Parathyroid adenoma (tissue), 2 donors: Measurements from ENCODE around the gene AMER2.

ENCODE experiments used
- H2AFZ ChIP-seq: fragments of 300-600 bp; sonication (generic); one replicate; pipeline ENCODE4 v1.7.0; 2017; ENCODE audit warnings: antibody characterized with exemption, mild to moderate bottlenecking
- H3K27ac ChIP-seq: fragments of 300-600 bp; sonication (generic); one replicate; pipeline ENCODE4 v1.7.0; 2017
- H3K27me3 ChIP-seq: fragments of 300-600 bp; sonication (generic); one replicate; pipeline ENCODE4 v1.7.0; 2017; ENCODE audit warnings: low read length; ENCODE audit not compliant: control insufficient read depth, insufficient read depth
- H3K36me3 ChIP-seq: fragments of 300-600 bp; sonication (generic); one replicate; pipeline ENCODE4 v1.7.0; 2017; ENCODE audit warnings: low read length; ENCODE audit not compliant: control insufficient read depth, insufficient read depth
- H3K4me1 ChIP-seq: fragments of 300-600 bp; sonication (generic); one replicate; pipeline ENCODE4 v1.7.0; 2017; ENCODE audit warnings: control low read depth
- H3K4me2 ChIP-seq: fragments of 300-600 bp; sonication (generic); one replicate; pipeline ENCODE4 v1.7.0; 2017; ENCODE audit warnings: low read length
- H3K4me3 ChIP-seq: fragments of 300-600 bp; sonication (generic); one replicate; pipeline ENCODE4 v1.7.0; 2017; ENCODE audit warnings: low read depth, low read length
- H3K79me2 ChIP-seq: fragments of 300-600 bp; sonication (generic); one replicate; pipeline ENCODE4 v1.7.0; 2017; ENCODE audit warnings: control low read depth
- H3K9ac ChIP-seq: fragments of 300-600 bp; sonication (generic); one replicate; pipeline ENCODE4 v1.7.0; 2017; ENCODE audit warnings: mild to moderate bottlenecking
- H3K9me3 ChIP-seq: fragments of 300-600 bp; sonication (generic); one replicate; pipeline ENCODE4 v1.7.0; 2017; ENCODE audit warnings: low read length; ENCODE audit not compliant: control insufficient read depth
- TF ChIP-seq, protein P1 (sequence below): fragments of 300-600 bp; sonication (generic); IDR thresholded peaks from one replicate; pipeline ENCODE4 v1.7.0; 2017; ENCODE audit warnings: antibody characterized with exemption, mild to moderate bottlenecking
- donor health status: primary hyperparathyroidism.

The AMER2 gene

DNA sequence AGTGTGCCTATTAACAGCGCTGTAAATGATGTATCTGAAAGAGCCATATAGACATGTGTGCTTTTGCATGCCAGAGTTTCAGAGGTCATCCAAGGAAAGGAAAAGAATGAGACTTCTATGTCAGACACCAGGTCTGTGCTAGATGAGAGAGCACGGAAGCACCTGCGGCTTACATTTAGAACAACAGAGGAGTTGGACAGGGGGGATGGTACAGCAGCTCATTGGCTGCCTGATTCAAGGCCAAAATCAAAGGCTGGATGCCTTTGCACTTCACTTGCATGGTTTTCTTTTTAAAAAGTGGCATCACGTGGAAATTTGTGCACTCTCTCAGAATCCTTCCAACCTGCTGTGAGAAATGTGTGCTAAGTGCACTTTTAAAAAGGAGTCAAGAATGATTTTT is 32.8 kb upstream of the AMER2 start:
- Histone ChIP-seq H3K9ac (no peak overlapping the region), H3K9me3 (no peaks in the 10 kb centered on the region), H2AFZ (no peak overlapping the region), H3K4me3 (no peak overlapping the region), H3K79me2 (no peaks in the 10 kb centered on the region), H3K4me1 (no peaks in the 10 kb centered on the region), H3K36me3 (no peaks in the 10 kb centered on the region), H3K27me3 (no peaks in the 10 kb centered on the region), H3K27ac (no peak overlapping the region), H3K4me2 (no peak overlapping the region)
- TF ChIP-seq, protein P1, sequence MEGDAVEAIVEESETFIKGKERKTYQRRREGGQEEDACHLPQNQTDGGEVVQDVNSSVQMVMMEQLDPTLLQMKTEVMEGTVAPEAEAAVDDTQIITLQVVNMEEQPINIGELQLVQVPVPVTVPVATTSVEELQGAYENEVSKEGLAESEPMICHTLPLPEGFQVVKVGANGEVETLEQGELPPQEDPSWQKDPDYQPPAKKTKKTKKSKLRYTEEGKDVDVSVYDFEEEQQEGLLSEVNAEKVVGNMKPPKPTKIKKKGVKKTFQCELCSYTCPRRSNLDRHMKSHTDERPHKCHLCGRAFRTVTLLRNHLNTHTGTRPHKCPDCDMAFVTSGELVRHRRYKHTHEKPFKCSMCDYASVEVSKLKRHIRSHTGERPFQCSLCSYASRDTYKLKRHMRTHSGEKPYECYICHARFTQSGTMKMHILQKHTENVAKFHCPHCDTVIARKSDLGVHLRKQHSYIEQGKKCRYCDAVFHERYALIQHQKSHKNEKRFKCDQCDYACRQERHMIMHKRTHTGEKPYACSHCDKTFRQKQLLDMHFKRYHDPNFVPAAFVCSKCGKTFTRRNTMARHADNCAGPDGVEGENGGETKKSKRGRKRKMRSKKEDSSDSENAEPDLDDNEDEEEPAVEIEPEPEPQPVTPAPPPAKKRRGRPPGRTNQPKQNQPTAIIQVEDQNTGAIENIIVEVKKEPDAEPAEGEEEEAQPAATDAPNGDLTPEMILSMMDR: no peak

DNA sequence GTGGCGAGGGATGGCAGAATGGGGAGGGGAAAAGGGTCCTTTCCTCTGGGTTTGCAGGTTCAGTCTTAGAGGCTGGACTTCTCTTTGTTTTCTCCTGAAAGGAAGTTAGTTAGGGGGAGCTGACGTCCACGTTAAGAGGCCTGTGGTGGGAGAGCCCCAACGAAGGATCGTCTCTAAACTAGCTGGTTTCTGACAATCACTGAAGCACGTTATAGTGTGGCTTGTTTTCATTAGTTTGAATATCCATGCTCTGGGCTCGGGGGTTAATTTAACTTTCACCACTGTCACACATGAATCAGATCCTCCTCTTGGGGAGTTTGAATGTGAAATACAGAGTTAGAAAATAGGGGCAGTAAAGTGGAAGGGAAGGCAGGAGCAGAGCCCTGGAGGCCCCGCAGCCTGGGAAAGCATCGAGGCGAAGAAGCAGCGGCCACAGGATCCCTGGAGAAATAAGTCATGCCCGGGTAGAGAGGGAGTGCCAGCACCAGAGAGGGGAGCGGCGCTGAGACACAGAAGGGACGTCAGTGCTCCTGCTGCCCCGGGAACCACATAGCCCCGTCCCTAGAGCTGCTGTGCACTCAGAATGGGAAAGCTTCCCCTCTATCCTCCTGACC is 31.1 kb upstream of the AMER2 start:
- Histone ChIP-seq H3K9me3 (no peaks in the 10 kb centered on the region), H3K9ac (no peak overlapping the region), H3K4me1 (no peaks in the 10 kb centered on the region), H3K27ac (no peak overlapping the region), H3K27me3 (no peaks in the 10 kb centered on the region), H3K36me3 (no peaks in the 10 kb centered on the region), H3K4me2 (no peak overlapping the region), H3K4me3 (no peak overlapping the region), H2AFZ (no peak overlapping the region), H3K79me2 (no peaks in the 10 kb centered on the region)
- TF ChIP-seq, protein P1: no peak

DNA sequence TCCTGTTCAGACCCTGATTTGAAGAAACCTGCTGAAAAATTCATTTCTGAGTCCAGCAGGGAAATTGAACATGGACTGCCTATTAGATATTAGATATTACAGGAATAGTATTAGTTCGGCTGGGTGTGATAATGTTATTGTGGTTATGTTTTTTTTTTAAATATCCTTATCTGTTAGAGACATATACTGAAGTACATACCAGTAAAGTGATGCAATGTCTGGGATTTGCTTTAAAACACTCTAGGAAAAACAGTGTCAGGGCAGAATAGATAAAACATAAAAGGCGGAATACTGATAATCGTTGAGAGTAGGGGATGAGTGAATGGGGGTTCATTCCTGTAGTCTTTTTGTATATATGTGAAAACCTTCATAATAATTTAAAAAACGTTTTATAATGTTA is 28.7 kb upstream of the AMER2 start:
- no peak overlapping the region for H2AFZ ChIP-seq
- no peaks in the 10 kb centered on the region for H3K9me3 ChIP-seq
- no peaks in the 10 kb centered on the region for H3K4me1 ChIP-seq
- no peaks in the 10 kb centered on the region for H3K27me3 ChIP-seq
- H3K4me2 ChIP-seq: no peak overlapping the region
- no peaks in the 10 kb centered on the region for H3K36me3 ChIP-seq
- H3K4me3 ChIP-seq: no peak overlapping the region
- no peaks in the 10 kb centered on the region for H3K79me2 ChIP-seq
- no peak overlapping the region for H3K27ac ChIP-seq
- no peak overlapping the region for H3K9ac ChIP-seq
- TF ChIP-seq, protein P1: no peak

DNA sequence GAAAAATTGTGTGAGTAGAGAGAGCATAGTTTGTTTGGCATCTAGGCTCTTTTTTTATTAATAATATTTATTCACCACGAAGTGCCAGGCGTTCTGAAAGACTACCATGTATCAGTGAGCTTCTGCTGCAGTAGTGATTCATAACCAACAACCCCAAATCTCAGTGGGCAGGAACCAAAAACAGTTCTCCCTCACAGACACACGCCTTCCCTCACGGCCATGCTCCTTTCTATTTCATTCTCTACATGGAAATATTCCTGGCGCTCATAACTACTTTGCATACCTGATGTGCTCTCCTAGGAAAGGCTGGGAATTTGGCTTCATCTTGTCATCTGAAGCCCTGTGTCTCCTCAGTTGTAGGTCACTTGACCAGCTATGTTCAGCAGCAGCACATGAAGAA is 26.6 kb upstream of the AMER2 start:
- H3K4me2 ChIP-seq: no peak overlapping the region
- H3K4me3 ChIP-seq: no peak overlapping the region
- no peak overlapping the region for H2AFZ ChIP-seq
- H3K27me3 ChIP-seq: no peaks in the 10 kb centered on the region
- no peak overlapping the region for H3K9ac ChIP-seq
- TF ChIP-seq, protein P1: no peak
- no peaks in the 10 kb centered on the region for H3K9me3 ChIP-seq
- no peaks in the 10 kb centered on the region for H3K36me3 ChIP-seq
- no peaks in the 10 kb centered on the region for H3K4me1 ChIP-seq
- no peak overlapping the region for H3K27ac ChIP-seq
- no peaks in the 10 kb centered on the region for H3K79me2 ChIP-seq

DNA sequence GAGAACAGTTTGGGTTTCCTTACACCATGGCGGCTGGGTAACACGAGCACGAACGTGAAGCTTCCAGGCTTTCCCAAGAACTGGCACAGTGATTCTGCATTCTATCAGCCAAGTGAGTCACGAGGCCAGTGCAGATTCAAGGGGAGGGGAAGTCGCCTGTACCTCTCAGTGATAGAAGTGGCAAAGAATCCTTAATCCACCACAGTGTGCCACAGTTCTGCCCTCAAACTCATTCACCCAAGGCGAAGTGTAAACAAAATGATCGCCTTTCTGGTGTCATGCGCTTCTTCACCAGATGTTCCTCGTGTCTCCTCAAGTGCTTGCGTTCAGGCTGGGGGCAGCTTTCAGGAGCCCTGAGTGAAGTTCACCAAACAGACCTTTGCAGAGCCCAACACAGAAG is 24.9 kb upstream of the AMER2 start:
- Histone ChIP-seq H3K27me3 (no peaks in the 10 kb centered on the region), H3K79me2 (no peaks in the 10 kb centered on the region), H3K9ac (no peak overlapping the region), H2AFZ (no peak overlapping the region), H3K4me2 (no peak overlapping the region), H3K4me3 (no peak overlapping the region), H3K4me1 (no peaks in the 10 kb centered on the region), H3K27ac (no peak overlapping the region), H3K9me3 (no peaks in the 10 kb centered on the region), H3K36me3 (no peaks in the 10 kb centered on the region)
- TF ChIP-seq, protein P1: no peak
